ENCODE data around the gene DYRK4.

DNA sequence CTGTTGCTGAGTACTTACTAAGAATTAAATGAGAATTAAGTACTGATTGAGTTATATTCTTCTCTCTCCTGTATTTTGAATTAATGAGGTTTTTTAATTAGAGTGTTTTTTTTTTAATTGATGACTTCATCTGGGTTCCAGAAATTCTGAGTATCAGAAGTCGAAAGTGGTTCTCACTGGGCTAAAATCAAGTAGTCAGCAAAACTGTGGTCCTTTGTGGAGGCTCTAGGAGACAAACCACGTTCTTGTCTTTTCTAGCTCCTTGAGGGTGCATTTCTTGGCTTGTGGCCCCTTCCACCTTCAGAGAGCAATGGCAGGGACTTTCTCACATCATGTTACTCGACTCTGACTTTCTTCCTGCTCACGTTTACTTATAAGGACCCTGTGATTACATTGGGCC lies 8.1 kb upstream of the DYRK4 start:
- TF ChIP-seq, protein P1, sequence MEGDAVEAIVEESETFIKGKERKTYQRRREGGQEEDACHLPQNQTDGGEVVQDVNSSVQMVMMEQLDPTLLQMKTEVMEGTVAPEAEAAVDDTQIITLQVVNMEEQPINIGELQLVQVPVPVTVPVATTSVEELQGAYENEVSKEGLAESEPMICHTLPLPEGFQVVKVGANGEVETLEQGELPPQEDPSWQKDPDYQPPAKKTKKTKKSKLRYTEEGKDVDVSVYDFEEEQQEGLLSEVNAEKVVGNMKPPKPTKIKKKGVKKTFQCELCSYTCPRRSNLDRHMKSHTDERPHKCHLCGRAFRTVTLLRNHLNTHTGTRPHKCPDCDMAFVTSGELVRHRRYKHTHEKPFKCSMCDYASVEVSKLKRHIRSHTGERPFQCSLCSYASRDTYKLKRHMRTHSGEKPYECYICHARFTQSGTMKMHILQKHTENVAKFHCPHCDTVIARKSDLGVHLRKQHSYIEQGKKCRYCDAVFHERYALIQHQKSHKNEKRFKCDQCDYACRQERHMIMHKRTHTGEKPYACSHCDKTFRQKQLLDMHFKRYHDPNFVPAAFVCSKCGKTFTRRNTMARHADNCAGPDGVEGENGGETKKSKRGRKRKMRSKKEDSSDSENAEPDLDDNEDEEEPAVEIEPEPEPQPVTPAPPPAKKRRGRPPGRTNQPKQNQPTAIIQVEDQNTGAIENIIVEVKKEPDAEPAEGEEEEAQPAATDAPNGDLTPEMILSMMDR (IDR thresholded peaks at IDR 0.05): no peak
- no peak for TF ChIP-seq POLR2A (IDR thresholded peaks at IDR 0.05)
